Choroid plexus epithelial cell (primary cell): ENCODE data around the gene ABLIM1.

Source experiments
- DNase-seq: peaks from one replicate; pipeline ENCODE4 v3.0.0-alpha.2; 2010; ENCODE audit warnings: low read depth
- H3K4me3 ChIP-seq: 2 replicates; pipeline ENCODE4 v1.5.1; 2011; ENCODE audit warnings: low read depth, mild to moderate bottlenecking, control low read depth, low read length, moderate library complexity
- TF ChIP-seq, protein P1 (sequence below): conservative IDR thresholded peaks from 2 replicates; pipeline ENCODE4 v1.5.1; 2011; ENCODE audit warnings: low read depth, mild to moderate bottlenecking, control low read depth, inconsistent platforms, low read length, moderate library complexity

Gene ABLIM1

DNA sequence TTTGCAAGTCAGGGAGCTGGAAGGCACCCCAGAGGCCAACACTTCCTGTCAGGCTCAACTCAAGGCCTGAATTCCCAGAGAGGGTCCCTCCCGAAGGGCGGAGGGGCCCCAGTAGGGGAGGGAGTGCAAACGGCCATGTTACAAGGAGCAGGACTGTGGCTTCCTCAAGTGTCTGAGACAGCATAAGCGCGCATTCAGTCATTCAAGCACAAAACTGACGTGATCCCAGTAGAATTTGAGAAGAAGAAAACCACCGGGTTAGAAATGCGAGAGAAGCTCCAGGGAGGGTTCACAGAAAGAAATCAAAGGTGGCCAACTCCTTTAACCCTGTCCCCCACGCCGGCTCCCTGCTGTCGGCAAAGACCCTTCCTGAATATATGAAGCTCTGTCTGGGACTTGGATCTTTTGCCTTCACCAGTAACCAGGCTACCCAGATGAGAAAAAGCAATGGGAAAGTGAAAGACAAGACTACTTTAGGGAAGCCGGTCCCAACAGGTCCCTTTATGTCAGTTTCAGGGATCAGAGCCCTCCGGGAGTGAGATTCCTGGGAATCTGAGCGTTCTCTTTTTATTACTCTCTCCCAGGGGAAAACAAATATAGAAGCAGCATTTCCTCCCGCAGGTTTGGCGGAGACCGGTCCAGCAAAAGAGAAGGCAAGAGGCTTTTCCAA is 255.1 kb downstream of the ABLIM1 start:
- H3K4me3 ChIP-seq, result peak overlapping the region; percentile 49
- TF ChIP-seq, protein P1, sequence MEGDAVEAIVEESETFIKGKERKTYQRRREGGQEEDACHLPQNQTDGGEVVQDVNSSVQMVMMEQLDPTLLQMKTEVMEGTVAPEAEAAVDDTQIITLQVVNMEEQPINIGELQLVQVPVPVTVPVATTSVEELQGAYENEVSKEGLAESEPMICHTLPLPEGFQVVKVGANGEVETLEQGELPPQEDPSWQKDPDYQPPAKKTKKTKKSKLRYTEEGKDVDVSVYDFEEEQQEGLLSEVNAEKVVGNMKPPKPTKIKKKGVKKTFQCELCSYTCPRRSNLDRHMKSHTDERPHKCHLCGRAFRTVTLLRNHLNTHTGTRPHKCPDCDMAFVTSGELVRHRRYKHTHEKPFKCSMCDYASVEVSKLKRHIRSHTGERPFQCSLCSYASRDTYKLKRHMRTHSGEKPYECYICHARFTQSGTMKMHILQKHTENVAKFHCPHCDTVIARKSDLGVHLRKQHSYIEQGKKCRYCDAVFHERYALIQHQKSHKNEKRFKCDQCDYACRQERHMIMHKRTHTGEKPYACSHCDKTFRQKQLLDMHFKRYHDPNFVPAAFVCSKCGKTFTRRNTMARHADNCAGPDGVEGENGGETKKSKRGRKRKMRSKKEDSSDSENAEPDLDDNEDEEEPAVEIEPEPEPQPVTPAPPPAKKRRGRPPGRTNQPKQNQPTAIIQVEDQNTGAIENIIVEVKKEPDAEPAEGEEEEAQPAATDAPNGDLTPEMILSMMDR, result no peak
- no peak for DNase-seq

DNA sequence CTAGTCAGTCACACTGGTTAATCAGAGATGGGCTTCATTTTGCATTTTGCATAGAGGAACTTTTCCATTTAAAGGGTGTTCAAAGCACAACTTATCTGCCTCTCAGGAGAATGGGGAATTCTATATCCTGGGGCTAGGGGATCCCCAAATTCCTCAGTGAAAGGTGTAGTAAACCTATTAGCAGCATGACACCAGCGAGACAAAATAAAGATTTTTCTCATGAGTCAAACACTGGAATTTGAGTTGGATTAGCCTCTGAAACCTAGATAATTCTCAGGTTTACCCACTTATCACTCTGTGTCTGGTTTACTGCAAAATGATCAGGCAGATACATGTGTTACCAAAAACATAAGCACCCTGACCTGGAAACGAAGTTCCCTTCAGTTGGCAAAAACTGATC is 255.8 kb downstream of the ABLIM1 start:
- DNase-seq, result no peak
- no peak overlapping the region for H3K4me3 ChIP-seq
- TF ChIP-seq, protein P1, result no peak

DNA sequence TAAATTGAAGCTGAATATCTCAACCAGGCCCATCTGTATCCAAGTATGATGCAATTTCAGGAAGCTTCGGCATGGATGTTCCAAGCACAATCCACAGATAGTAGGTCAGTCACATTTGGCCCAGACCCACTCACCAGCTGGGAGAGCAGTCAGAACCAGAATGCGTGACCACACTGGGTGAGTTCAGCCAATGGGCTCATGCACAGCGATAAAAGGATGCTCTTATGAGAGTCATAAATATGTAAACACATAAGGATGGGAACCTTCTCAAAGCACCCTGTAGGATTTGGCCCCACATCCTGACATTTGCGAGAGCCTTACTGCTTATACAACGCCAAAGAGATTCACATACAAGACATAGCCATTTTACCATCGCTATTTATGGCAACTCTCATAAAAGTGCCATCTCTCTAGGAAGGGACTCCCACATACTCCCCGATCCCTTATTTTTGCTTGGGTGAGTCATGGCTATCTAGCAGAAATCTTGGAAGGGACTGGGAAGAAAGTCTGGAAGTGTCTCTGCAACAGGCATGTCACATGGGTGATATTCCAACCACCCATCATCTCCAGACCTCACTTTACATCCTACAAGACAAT is 256.8 kb downstream of the ABLIM1 start:
- no peak overlapping the region for H3K4me3 ChIP-seq
- TF ChIP-seq, protein P1, result no peak
- DNase-seq, result peak; percentile 75

DNA sequence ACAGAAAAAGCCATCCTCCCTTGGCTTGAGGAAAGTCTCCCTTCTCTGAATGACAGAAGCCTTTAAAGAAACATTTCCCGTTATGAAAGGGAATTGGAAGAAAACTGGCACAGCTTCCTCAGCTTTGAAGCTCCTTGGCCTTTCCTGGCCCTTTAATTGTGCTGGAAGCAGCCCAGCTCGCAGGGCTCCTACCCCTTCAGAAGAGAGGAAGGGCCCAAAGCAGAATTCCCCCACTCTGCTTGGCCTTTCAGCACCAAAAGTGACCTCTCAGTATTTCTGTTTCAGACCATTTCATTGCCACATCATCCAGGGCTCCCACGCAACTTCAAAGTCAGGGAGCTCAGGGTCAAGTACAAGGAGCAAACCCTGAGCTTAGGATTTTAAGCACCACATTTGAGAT is 258.0 kb downstream of the ABLIM1 start:
- TF ChIP-seq, protein P1, result no peak

DNA sequence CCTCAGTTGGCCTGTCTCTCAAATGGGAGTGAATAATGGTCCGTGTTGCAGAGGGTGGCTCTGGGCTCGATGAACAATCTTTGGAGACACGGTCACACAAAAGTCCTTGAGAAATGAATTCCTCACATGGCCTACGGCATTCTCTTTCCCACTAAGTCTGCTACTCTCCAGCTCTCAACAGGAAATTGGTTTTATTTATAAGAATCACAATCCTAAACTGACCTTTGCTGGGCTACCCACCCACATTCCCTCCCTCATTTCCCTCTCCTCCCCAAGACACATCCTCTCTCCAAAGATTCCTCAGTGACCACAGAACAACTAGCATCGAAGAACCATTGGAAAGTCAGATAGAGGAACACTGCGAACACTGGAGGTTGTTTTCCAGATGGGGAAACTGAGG is 258.5 kb downstream of the ABLIM1 start:
- no peak for DNase-seq
- TF ChIP-seq, protein P1, result no peak
- H3K4me3 ChIP-seq, result no peak overlapping the region

More for the DNA sequence above, 258.0 kb downstream of the ABLIM1 start:
- no peak overlapping the region for H3K4me3 ChIP-seq
- peak; percentile 38 for DNase-seq

DNA sequence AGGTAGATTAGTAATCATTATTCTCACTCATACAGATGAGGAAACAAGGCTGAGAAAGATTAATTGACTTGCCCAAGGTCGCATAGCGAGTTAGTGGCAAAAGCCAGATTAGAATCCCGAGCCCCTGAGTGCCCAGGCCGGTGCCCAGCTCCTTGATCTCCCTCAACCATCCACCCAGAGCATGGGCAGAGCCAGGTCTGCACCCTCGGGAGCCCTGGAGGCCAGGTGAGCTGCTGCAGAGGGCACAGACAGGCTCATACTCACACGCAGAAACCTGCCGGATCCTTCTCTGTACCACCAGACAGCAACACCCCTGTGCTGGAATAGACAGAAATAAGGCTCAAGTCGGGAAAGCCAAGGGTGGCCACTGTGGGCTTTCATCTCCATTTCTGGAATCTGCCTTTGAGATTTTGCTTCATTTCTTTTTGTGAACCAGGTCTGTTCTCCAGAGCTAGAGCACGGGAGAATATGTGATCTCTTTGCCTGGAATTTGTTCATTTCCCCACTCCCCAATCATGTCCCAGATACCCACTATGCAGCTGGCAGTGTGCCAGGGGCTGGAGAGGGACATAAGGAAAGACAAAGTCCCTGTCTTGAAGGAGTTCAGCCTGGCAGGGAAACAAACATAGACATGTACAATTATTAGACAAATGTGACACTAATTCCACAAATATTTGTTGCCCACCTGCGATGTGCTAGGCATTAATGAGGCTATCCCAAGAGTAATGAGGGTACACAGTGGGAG is 259.3 kb downstream of the ABLIM1 start:
- DNase-seq, result no peak
- TF ChIP-seq, protein P1, result no peak
- no peak overlapping the region for H3K4me3 ChIP-seq
